GM12892 (cell line): Measurements from ENCODE around the gene C1orf87.

Source experiments
- POLR2A ChIP-seq: IDR thresholded peaks from 2 replicates; pipeline ENCODE4 v1.6.1; 2011; ENCODE audit warnings: low read depth, low read length, control low read depth
- POLR2AphosphoS5 ChIP-seq: IDR thresholded peaks from 2 replicates; pipeline ENCODE4 v1.6.1; 2011; ENCODE audit warnings: low read depth, low read length, control low read depth
- TAF1 ChIP-seq: IDR thresholded peaks from 2 replicates; pipeline ENCODE4 v1.6.1; 2011; ENCODE audit warnings: low read depth, mild to moderate bottlenecking, control low read depth, low read length, borderline replicate concordance

DNA sequence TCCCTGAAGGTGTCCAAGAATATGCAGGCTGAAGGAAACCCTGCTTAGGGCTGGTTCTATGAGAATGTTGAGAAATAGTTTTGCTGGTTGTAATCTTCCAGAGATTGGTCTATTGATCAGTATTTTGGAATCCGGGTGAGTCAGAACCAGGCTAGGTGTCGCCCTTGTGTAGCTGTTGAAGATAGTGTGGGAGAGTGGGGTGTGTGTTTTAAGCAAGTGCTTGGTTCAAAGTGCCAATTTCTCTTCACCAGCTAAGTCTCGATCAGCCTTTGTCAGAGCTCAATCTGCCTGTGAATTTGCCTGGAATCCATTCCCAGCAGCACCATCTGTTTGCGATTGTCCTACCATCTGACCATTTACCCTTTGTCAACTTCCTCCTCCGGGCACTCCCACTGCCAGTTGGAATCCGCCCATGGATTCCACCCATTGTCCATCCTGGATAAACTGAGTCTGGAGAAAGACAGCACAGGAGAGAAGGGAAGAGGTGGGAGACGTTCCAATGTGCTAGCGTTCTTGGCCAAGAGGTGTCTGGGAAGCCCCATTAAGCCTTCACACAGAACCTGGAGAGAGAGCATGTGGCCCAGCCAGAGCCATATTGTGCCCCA lies 87.6 kb downstream of the C1orf87 start:
- TF ChIP-seq POLR2AphosphoS5 (no peak), POLR2A (no peak), TAF1 (no peak)
